ENCODE data around the gene INHBA.

DNA sequence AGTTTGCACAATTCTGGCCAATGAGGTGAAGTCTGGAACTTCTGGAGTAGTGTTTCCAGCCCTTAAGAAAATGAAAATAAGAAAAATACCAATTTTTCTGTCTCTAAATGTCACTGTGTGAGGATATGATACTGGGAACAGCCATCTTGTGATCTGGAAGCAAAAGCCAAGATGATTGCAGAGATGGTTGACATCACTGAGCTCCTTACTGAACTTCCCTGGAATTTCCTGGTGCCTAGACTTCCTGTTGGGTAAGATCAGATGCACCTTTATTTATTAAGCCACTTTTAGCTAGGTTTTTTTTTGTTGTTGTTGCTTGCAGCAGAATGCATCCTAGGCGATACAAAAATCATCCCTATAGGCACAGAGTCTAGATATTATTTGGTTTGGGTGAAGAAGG, 27.3 kb upstream of the INHBA start:
- TF ChIP-seq POLR2A (IDR thresholded peaks at IDR 0.05; ENCODE audit: low read depth, low read length) (no peak), POLR2AphosphoS5 (IDR thresholded peaks at IDR 0.05; ENCODE audit: low read depth, low read length) (no peak)

All from GM12892 (cell line).